ENCODE measurements around the gene PTPN21.

GRCh38 chr14:88430976-88431375 lies 123.8 kb downstream of the PTPN21 start:
- TF ChIP-seq POLR2A (IDR thresholded peaks at IDR 0.05), result no peak
- TF ChIP-seq CTCF (IDR thresholded peaks at IDR 0.05), result no peak

All from Peyer's patch (tissue), 4 donors.